ENCODE results near the gene OR2A25. TPM values are rescaled to one million over a fixed set of nuclear protein-coding genes. Genes with fewer than 3 reads are reported as not detected.

OR2A25 gene
- total RNA-seq, 2 donors from 2014 or later: not detected

DNA sequence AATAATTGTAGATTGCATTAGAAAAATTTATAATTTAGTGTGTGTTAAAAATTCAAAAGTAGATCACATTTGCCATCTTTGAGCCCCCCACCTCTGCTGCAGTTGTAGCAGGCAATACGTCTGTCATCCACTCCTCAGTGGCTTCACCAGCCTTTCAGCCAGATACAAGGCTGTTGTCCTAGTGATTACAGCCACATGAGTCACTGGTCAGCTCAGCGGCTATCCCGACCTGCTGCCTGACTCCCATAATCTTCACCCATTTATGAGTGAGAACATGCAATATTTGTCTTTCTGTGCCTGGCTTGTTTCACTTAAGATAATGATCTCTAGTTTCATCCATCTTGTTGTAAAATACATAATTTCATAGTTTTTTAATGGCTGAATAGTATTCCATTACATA, 11.7 kb upstream of the OR2A25 start:
- no peak for DNase-seq
- intact Hi-C loops (cut with DNase I, micrococcal nuclease): no loop called here
- no peak for ATAC-seq

DNA sequence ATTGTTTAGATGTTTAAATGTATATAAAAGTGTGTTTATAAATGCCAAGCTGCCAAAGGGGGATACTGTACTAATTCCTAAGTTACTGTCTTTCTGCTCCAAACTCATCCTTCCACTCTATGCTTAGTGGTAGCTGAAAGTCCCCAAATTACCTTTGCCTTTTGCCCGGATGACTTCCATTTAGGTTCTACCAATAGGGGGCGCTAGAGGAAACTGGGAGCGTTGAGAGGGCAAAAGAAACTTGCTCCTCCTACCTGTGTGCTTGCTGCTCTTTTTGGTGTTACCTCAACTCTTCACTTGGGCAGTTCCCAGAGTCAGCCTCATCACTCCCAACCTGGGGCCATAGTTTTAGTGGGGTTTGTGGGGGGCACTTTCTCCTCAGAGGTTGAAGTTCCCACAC, 5.9 kb upstream of the OR2A25 start:
- no peak for ATAC-seq
- intact Hi-C loops (cut with DNase I, micrococcal nuclease): no loop called here
- no peak for DNase-seq

DNA sequence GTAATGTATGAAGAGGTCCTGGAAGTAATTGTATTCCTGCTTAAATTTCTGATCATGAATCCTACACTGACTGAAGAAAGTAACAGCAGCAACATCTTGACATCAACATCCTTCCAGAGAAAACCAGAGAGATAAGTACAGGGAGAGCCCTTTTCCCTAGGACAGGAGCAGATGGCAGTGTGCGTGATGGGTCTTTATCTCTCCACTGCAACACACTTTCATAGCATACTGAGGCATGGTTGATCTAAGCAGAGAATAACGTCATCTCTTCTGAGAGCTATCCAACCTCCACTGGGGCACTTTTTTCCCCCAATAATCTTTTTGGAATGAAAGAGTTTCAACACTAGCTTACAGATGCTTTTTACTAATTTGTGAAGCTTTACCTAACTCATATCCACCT, 342 bp downstream of the OR2A25 start:
- DNase-seq (no peak), ATAC-seq (no peak)
- intact Hi-C loops (cut with DNase I, micrococcal nuclease): no loop called here

DNA sequence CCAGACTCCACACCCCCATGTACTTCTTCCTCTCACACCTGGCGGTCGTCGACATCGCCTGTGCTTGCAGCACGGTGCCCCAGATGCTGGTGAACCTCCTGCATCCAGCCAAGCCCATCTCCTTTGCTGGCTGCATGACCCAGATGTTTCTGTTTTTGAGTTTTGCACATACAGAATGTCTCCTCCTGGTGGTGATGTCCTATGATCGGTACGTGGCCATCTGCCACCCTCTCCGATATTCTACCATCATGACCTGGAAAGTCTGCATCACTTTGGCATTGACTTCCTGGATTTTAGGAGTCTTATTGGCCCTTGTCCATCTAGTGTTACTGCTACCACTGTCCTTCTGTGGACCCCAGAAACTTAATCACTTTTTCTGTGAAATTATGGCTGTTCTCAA, 4.8 kb downstream of the OR2A25 start:
- intact Hi-C loops (cut with DNase I, micrococcal nuclease): no loop called here
- no peak for ATAC-seq
- DNase-seq: no peak

DNA sequence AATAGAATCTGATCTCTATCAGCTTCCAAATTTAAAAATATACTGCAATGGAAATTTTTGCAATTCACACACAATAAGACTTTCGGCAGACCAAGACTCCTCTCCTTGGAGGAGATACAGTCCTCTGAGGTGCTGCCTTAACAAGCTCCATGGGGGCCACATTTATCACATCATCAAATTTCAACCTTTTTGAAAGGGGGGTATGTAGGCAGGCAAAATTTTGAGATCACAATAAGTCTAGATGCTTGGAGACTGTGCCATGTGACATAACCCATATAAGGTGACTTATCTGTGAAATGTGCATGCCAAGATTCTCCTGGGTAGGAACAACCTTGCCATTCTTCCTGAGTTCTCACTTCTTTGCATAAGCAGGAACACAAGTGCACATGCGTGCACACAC, 16.4 kb downstream of the OR2A25 start, which contains the start of gene OR2A12:
Gene OR2A12 (plus strand): TSS at position 301 of the 400 bp plus-strand sequence. CDS start 8,830 bp downstream, outside the sequence.
- ATAC-seq (no peak), DNase-seq (no peak)
- intact Hi-C loops (cut with DNase I, micrococcal nuclease): no loop called here

DNA sequence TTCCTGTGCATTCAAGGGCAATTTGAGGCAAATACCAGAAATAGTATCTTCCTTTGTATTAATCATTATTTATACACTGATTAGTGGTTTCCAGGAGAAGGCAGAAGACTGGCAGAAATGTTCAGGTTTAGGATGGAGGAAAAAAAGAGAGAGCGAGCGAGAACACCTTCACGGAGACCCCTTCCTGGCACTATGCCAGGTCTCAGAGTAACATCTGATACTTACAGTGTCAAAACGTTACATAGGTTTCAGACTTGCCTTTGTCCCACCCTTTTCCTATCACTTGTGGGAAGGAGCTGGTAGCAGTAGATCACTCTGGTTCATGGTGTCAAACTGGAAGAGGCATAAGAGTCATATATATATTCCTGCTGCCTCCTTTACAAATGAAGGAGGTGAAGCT, 17.1 kb downstream of the OR2A25 start:
- intact Hi-C loops (cut with DNase I, micrococcal nuclease): no loop called here
- DNase-seq (no peak), ATAC-seq (no peak)

DNA sequence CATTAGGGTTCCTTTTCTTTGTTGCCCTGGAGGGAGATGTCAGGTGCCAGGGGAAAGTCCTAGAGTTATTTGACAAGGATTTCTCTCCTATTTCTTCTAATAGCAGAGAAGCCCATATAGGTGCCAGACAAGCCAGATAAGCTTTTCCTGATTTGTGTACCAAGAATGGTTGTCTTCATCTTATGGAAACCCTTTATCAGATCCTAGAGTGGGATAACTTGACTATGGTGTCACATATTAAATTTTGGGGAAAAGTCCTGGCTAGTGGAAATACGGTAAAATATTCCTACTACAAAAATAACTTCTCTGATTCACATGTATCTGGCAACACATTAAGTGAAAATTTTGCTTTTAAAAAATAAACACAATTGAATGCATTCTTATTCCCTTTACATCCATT, 17.6 kb downstream of the OR2A25 start:
- intact Hi-C loops (cut with DNase I, micrococcal nuclease): no loop called here
- no peak for ATAC-seq
- DNase-seq: no peak

DNA sequence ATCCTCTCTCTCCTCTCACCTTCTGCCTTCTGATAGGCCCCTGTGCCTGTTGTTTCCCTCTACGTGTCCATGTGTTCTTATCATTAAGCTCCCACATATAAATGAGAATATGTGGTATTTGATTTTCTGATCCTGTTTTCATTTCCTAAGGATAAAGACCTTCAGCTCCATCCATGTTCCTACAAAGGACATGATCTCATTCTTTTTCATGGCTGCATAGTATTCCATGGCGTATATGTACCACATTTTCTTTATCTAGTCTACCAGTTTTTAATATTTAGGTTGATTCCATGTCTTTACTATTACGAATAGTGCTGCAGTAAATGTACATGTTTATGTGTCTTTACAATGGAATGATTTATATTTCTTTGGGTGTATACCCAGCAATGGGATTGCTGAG, 21.1 kb downstream of the OR2A25 start:
- ATAC-seq: no peak
- intact Hi-C loops (cut with DNase I, micrococcal nuclease): no loop called here
- DNase-seq: no peak

DNA sequence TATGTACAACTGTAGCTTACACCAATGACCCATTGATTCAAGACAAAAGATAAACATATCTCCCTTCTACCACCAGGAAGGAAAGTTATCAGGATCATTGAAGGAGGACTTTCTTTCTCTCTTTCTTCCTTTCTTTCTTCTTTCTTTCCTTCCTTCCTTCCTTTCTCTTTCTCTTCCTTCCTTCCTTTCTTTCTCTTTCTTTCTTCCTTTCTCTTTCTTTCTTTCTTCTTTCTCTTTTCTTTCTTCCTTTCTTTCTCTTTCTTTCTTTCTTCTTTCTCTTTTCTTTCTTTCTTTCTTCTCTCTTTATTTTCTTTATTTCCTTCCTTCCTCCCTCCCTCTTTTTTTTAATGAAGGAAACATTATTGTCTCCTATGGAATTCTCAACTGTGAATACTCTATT, 29.2 kb downstream of the OR2A25 start:
- ATAC-seq: no peak
- intact Hi-C loops (cut with DNase I, micrococcal nuclease): no loop called here
- no peak for DNase-seq

DNA sequence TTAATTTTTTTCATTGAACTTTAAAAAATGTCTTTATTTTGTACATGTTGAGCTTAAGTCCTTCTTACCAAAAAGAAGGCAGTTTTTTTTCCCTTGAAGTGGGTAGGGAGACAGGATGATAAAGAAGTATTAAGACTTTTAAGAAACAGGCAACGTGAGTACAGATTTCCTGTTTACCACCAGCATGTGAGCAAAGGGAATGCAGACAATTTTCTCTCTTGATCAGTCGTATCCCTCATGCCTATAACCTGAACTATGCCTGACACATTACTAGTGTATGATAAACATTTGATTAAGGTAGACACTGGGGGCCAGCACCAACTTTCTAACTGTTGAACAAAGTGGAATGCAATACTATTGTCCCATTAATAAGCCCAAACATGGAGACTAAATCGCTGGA, 31.0 kb downstream of the OR2A25 start:
- no peak for ATAC-seq
- DNase-seq: no peak
- intact Hi-C loops (cut with DNase I, micrococcal nuclease): no loop called here

DNA sequence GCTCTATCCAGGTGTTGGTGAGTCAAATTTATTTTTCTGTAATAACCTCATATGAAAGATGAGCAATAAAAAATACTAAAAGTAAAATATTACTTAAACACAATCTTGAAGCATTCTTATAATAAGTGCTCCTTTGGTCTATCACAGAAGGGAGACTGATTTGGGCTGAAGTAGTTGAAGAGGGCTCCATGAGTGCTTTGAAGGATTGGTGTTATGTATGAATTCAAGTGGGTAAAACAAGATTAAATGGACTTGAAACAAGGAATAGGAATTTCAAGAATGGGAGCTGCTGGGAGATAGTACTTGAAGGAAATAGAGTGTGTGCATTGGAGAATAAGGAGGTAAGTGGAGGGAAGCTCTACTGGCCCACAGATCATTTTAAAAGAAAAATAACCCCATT, 32.4 kb downstream of the OR2A25 start:
- intact Hi-C loops (cut with DNase I, micrococcal nuclease): no loop called here
- DNase-seq: no peak
- no peak for ATAC-seq

DNA sequence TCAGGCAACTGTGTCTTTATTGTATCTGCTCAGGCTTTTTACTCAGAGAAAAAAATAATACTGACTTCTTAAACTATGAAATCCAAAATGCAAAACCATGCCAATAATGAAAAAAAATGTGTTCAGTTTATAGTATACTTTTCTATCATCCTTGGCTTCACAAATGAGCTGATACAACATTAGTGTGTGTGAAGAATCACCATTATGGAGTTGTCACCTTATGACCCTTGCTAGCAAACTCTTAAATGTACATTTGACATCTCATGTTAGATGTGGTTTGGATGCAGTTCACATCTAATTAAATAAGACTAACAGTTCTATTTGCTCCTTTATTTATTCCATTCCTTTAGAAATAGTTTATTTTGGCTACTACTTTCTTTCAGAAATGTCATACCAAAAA, 35.6 kb downstream of the OR2A25 start:
- intact Hi-C loops (cut with DNase I, micrococcal nuclease): no loop called here
- DNase-seq: no peak
- no peak for ATAC-seq

DNA sequence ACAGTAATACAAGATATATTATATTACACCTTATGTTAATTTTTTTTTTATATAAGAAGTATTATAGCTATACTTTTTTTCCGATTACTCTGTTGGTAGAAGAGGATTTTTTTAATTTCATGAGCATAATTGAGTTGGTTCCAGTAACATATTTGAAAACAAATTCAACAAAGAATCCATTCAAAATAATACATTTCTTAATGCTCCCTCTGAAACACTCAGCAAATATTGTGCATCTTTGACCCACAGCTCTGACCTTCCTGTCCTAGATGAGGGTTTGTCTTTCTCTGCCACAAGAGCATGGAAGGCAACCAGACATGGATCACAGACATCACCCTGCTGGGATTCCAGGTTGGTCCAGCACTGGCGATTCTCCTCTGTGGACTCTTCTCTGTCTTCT, 39.7 kb downstream of the OR2A25 start, which contains the start of gene OR2A2:
Gene OR2A2 (plus strand): TSS at position 301 of the 400 bp plus-strand sequence. CDS start 0 bp downstream, at position 301.
- intact Hi-C loops (cut with DNase I, micrococcal nuclease): no loop called here
- no peak for ATAC-seq
- no peak for DNase-seq

DNA sequence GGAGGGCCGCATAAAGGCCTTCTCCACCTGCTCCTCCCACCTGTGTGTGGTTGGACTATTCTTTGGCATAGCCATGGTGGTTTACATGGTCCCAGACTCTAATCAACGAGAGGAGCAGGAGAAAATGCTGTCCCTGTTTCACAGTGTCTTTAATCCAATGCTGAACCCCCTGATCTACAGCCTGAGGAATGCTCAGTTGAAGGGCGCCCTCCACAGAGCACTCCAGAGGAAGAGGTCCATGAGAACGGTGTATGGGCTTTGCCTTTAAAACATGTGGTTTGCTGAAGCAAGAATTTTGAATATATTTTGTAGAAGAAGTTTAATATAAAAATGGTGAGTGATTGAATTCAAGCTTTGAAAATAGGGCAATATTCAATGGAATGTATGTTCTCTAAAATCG, 40.7 kb downstream of the OR2A25 start:
- DNase-seq: no peak
- ATAC-seq: no peak
- intact Hi-C loops (cut with DNase I, micrococcal nuclease): no loop called here

DNA sequence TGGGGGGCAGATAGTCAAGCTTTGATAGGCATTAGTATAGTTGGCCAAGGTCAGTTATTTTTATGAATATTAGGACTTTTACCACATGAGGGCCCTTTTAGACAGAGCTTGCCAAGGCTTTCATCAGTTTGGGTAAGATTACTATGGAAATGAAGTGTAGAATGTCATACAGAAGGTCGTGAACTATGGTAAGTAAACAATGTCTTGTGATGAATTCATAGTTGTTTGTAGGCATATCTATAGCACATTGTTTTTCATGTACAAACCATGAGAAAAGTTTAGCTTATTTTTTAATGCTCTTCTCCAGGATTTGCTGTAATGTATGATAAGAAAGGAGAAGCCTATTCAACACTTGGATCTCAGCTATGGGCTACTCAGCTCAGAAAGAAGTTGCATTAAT, 44.0 kb downstream of the OR2A25 start:
- intact Hi-C loops (cut with DNase I, micrococcal nuclease): no loop called here
- ATAC-seq: no peak
- no peak for DNase-seq

DNA sequence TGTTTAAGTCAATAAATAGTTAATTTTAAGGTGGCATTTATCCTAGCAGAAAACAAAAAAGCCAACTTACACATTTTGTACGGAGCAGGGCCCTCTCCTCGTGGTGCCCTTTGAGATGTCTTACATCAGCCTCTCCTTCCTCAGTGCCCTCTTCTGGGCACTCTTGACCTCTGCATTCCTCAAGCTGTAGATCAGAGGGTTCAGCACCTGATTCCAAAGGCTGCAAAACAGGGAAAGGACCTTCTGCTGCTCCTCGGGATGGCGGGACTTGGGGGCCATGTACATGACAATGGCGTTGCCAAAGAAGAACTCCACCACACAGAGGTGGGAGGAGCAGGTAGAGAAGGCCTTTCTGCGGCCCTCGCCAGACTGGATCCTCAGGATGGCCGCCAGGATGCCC, 48.7 kb downstream of the OR2A25 start:
- ATAC-seq: no peak
- intact Hi-C loops (cut with DNase I, micrococcal nuclease): no loop called here
- no peak for DNase-seq

DNA sequence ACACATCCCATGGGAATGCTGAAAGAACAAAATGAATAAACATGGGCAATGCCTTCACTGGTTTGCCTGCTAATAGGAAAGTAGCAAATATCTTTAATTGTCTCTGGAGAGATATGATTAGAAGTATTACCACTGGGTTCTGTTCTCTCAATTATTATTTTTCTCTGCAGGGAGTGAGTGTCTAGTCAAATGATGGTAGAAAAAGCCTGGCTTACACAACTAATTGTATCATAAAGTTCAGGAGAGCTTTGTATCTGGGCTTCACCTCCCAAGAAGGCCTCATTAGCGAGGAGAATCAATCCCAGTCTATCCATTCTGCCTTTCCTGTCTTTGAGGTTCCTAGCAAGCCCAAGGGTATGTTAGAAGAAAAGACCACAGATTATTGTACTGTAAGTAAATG, 53.3 kb downstream of the OR2A25 start, which contains the start of gene OR2A14:
Gene OR2A14 (plus strand): TSS at position 301 of the 400 bp plus-strand sequence. CDS start 5,937 bp downstream, outside the sequence.
- ATAC-seq: no peak
- intact Hi-C loops (cut with DNase I, micrococcal nuclease): no loop called here
- no peak for DNase-seq

Other genes with a start within 250 kb of the OR2A25 start
- gene TCAF1, start 167.6 kb upstream of the OR2A25 start, total RNA-seq: 10 to 100 TPM; 33.4 to 44.4 TPM
- gene OR2F2, start 134.6 kb upstream of the OR2A25 start, total RNA-seq: not detected
- gene OR2F1, start 115.0 kb upstream of the OR2A25 start, total RNA-seq: not detected
- gene OR6B1, start 69.5 kb upstream of the OR2A25 start, total RNA-seq: not detected
- not detected for gene OR2A5, start 20.9 kb upstream of the OR2A25 start, total RNA-seq
- gene OR2A12, start 16.5 kb downstream of the OR2A25 start, total RNA-seq: not detected
- gene OR2A2, start 39.8 kb downstream of the OR2A25 start, total RNA-seq: not detected
- gene OR2A14, start 53.4 kb downstream of the OR2A25 start, total RNA-seq: not detected
- gene CTAGE4, start 113.7 kb downstream of the OR2A25 start, total RNA-seq: 10 to 100 TPM in 1 of 2 donors, 1 to 10 TPM in 1; 5.1 to 15.2 TPM
- 10 to 100 TPM; 39.9 to 62.4 TPM for gene ARHGEF35, start 126.0 kb downstream of the OR2A25 start, total RNA-seq
- gene OR2A42, start 169.8 kb downstream of the OR2A25 start, total RNA-seq: not detected
- 10 to 100 TPM; 21.9 to 29.5 TPM for gene OR2A7, start 195.0 kb downstream of the OR2A25 start, total RNA-seq
- 1 to 10 TPM; 4.0 to 5.9 TPM for gene CTAGE8, start 199.5 kb downstream of the OR2A25 start, total RNA-seq
- gene OR2A1, start 242.6 kb downstream of the OR2A25 start, total RNA-seq: not detected